ENCODE data around the gene AIG1.
"Not testable (repeated sequence)": the region's sequence is repeated elsewhere in the genome, so short reads cannot be mapped to it uniquely, and the experiment has no call there.

- not testable (repeated sequence) for TF ChIP-seq YY1 (IDR thresholded peaks at IDR 0.05; ENCODE audit: extremely low read depth, insufficient replicate concordance, low read depth, low read length); CTCF (IDR thresholded peaks at IDR 0.05 in 2 of 3, conservative IDR thresholded peaks at IDR 0.05 in 1 of 3; ENCODE audit: borderline replicate concordance in 1 of 3, insufficient read depth in 1 of 3, low read depth in 2 of 3, low read length in 2 of 3); ZNF274 (IDR thresholded peaks at IDR 0.05; ENCODE audit: low read depth, low read length); JUND (IDR thresholded peaks at IDR 0.05); POLR2A (IDR thresholded peaks at IDR 0.05; ENCODE audit: borderline replicate concordance, extremely low read depth, insufficient read depth, insufficient read length); EGR1 (IDR thresholded peaks at IDR 0.05; ENCODE audit: low read depth); RAD21 (IDR thresholded peaks at IDR 0.05; ENCODE audit: low read depth); CEBPB (IDR thresholded peaks at IDR 0.05; ENCODE audit: low read depth)
Observed at GRCh38 chr6:143020862-143021261, 39.8 kb upstream of the AIG1 start.
